Activated T-helper 17 cell treated with anti-CD3 and anti-CD28 coated beads, Interleukin-2, amount 50 U/mL, for 72 hours (primary cell): ENCODE data around the gene ANTXRL. TPM values are rescaled to one million over a fixed set of nuclear protein-coding genes. Genes with fewer than 3 reads are reported as not detected.
"Not testable (repeated sequence)": the region's sequence is repeated elsewhere in the genome, so short reads cannot be mapped to it uniquely, and the experiment has no call there.

ENCODE experiments used
- ATAC-seq: fragments of 150-1000 bp; cut with Tn5 transposase; replicated peaks from 2 replicates; pipeline ENCODE4 v1.10.0; 2021; ENCODE audit warnings: mild to moderate bottlenecking, moderate library complexity
- H3K27ac Mint-ChIP-seq: one replicate; pipeline ENCODE4 v1.8.0; 2022; ENCODE audit warnings: mixed read lengths
- H3K27me3 Mint-ChIP-seq: one replicate; pipeline ENCODE4 v1.8.0; 2022; ENCODE audit warnings: mixed read lengths
- H3K36me3 Mint-ChIP-seq: one replicate; pipeline ENCODE4 v1.8.0; 2022; ENCODE audit warnings: low read depth, mild to moderate bottlenecking, mixed read lengths
- H3K4me1 Mint-ChIP-seq: one replicate; pipeline ENCODE4 v1.8.0; 2022; ENCODE audit warnings: mixed read lengths
- H3K4me3 Mint-ChIP-seq: one replicate; pipeline ENCODE4 v1.8.0; 2022; ENCODE audit warnings: mild to moderate bottlenecking, mixed read lengths
- H3K9me3 Mint-ChIP-seq: one replicate; pipeline ENCODE4 v1.8.0; 2022; ENCODE audit warnings: mixed read lengths
- total RNA-seq, 2 donors: library from RNA; stranded (reverse); gene quantifications; one replicate each; pipeline ENCODE4 v1.2.3, GENCODE V29; 2022

Gene ANTXRL
- total RNA-seq, 2 donors from 2014 or later: not detected

GRCh38 chr10:46282421-46282831, 4.4 kb upstream of the ANTXRL start:
- not testable (repeated sequence) for H3K27ac Mint-ChIP-seq, H3K36me3 Mint-ChIP-seq, H3K9me3 Mint-ChIP-seq, H3K27me3 Mint-ChIP-seq
- ATAC-seq: peak; percentile 22
- Mint-ChIP-seq H3K4me3 (peak overlapping the region; percentile 71), H3K4me1 (peaks cover 20% of the 10 kb centered on the region)

GRCh38 chr10:46282842-46283574, 3.8 kb upstream of the ANTXRL start:
- no peaks in the 10 kb centered on the region for H3K36me3 Mint-ChIP-seq
- H3K27ac Mint-ChIP-seq: no peak overlapping the region
- no peaks in the 10 kb centered on the region for H3K9me3 Mint-ChIP-seq
- H3K4me1 Mint-ChIP-seq: peaks cover 20% of the 10 kb centered on the region
- H3K4me3 Mint-ChIP-seq: peak overlapping the region; percentile 86
- peak; percentile 67 for ATAC-seq
- no peaks in the 10 kb centered on the region for H3K27me3 Mint-ChIP-seq

- Mint-ChIP-seq H3K4me1 (peaks cover 20% of the 10 kb centered on the region), H3K27me3 (no peaks in the 10 kb centered on the region), H3K36me3 (no peaks in the 10 kb centered on the region), H3K9me3 (no peaks in the 10 kb centered on the region), H3K4me3 (peak overlapping the region; percentile 86), H3K27ac (peak overlapping the region; percentile 65)
- no peak for ATAC-seq
Observed at GRCh38 chr10:46283580-46284285, 3.1 kb upstream of the ANTXRL start.

- H3K27me3 Mint-ChIP-seq: no peaks in the 10 kb centered on the region
- peaks cover 20% of the 10 kb centered on the region for H3K4me1 Mint-ChIP-seq
- H3K9me3 Mint-ChIP-seq: no peaks in the 10 kb centered on the region
- H3K36me3 Mint-ChIP-seq: no peaks in the 10 kb centered on the region
- peak overlapping the region; percentile 75 for H3K27ac Mint-ChIP-seq
- peak overlapping the region; percentile 86 for H3K4me3 Mint-ChIP-seq
- peak; percentile 90 for ATAC-seq
Observed at GRCh38 chr10:46284286-46285229, 2.2 kb upstream of the ANTXRL start.

- Mint-ChIP-seq H3K4me3 (peak overlapping the region; percentile 86), H3K4me1 (peaks cover 20% of the 10 kb centered on the region), H3K9me3 (no peaks in the 10 kb centered on the region), H3K27ac (peak overlapping the region; percentile 75), H3K27me3 (no peaks in the 10 kb centered on the region), H3K36me3 (no peaks in the 10 kb centered on the region)
- no peak for ATAC-seq
Observed at GRCh38 chr10:46285300-46285699, 1.5 kb upstream of the ANTXRL start.

- H3K36me3 Mint-ChIP-seq: no peaks in the 10 kb centered on the region
- no peak for ATAC-seq
- H3K27me3 Mint-ChIP-seq: no peaks in the 10 kb centered on the region
- H3K4me1 Mint-ChIP-seq: peaks cover 20% of the 10 kb centered on the region
- no peak overlapping the region for H3K27ac Mint-ChIP-seq
- H3K4me3 Mint-ChIP-seq: no peak overlapping the region
- no peaks in the 10 kb centered on the region for H3K9me3 Mint-ChIP-seq
Observed at GRCh38 chr10:46285966-46286620, 704 bp upstream of the ANTXRL start.

- no peak overlapping the region for H3K4me3 Mint-ChIP-seq
- no peaks in the 10 kb centered on the region for H3K9me3 Mint-ChIP-seq
- no peak for ATAC-seq
- no peaks in the 10 kb centered on the region for H3K27me3 Mint-ChIP-seq
- H3K4me1 Mint-ChIP-seq: peaks cover 17% of the 10 kb centered on the region
- H3K27ac Mint-ChIP-seq: no peak overlapping the region
- H3K36me3 Mint-ChIP-seq: no peaks in the 10 kb centered on the region
Observed at GRCh38 chr10:46287846-46288477, 1.2 kb downstream of the ANTXRL start.

- Mint-ChIP-seq H3K4me3 (no peak overlapping the region), H3K9me3 (no peaks in the 10 kb centered on the region), H3K27ac (no peak overlapping the region), H3K36me3 (no peaks in the 10 kb centered on the region), H3K4me1 (peaks cover 17% of the 10 kb centered on the region), H3K27me3 (no peaks in the 10 kb centered on the region)
- no peak for ATAC-seq
Observed at GRCh38 chr10:46288601-46289206, 1.9 kb downstream of the ANTXRL start.

- Mint-ChIP-seq H3K4me1 (peaks cover 11% of the 10 kb centered on the region), H3K27me3 (no peaks in the 10 kb centered on the region), H3K36me3 (no peaks in the 10 kb centered on the region), H3K4me3 (no peak overlapping the region), H3K27ac (no peak overlapping the region), H3K9me3 (no peaks in the 10 kb centered on the region)
- no peak for ATAC-seq
Observed at GRCh38 chr10:46289209-46289810, 2.5 kb downstream of the ANTXRL start.

GRCh38 chr10:46290101-46290886, 3.5 kb downstream of the ANTXRL start:
- no peak for ATAC-seq

GRCh38 chr10:46291817-46292572, 5.2 kb downstream of the ANTXRL start:
- Mint-ChIP-seq H3K4me3 (no peak overlapping the region), H3K36me3 (no peaks in the 10 kb centered on the region), H3K27ac (no peak overlapping the region), H3K4me1 (peaks cover 6% of the 10 kb centered on the region), H3K9me3 (no peaks in the 10 kb centered on the region), H3K27me3 (no peaks in the 10 kb centered on the region)
- ATAC-seq: no peak

More at GRCh38 chr10:46290101-46290886, 3.5 kb downstream of the ANTXRL start:
- H3K27ac Mint-ChIP-seq: no peak overlapping the region
- peaks cover 7% of the 10 kb centered on the region for H3K4me1 Mint-ChIP-seq
- H3K4me3 Mint-ChIP-seq: no peak overlapping the region
- H3K27me3 Mint-ChIP-seq: no peaks in the 10 kb centered on the region
- no peaks in the 10 kb centered on the region for H3K36me3 Mint-ChIP-seq
- no peaks in the 10 kb centered on the region for H3K9me3 Mint-ChIP-seq

GRCh38 chr10:46292573-46293023, 5.8 kb downstream of the ANTXRL start:
- Mint-ChIP-seq H3K27me3 (no peaks in the 10 kb centered on the region), H3K27ac (no peak overlapping the region), H3K4me1 (peaks cover 6% of the 10 kb centered on the region), H3K36me3 (no peaks in the 10 kb centered on the region), H3K9me3 (no peaks in the 10 kb centered on the region), H3K4me3 (no peak overlapping the region)
- ATAC-seq: no peak
